Activated CD8-positive, alpha-beta memory T cell treated with anti-CD3 and anti-CD28 coated beads, Interleukin-2, amount 50 U/mL, for 24 hours (primary cell): Measurements from ENCODE around the gene CPNE7.
"Not testable (repeated sequence)": the region's sequence is repeated elsewhere in the genome, so short reads cannot be mapped to it uniquely, and the experiment has no call there.

ENCODE experiments used
- DNase-seq: peaks from one replicate; pipeline ENCODE4 v3.0.0-alpha.2; 2020; ENCODE audit errors: extremely low read depth

CPNE7 gene

GRCh38 chr16:89583197-89583894 is 7.8 kb downstream of the CPNE7 start:
- no peak for DNase-seq

- DNase-seq: no peak
Observed at GRCh38 chr16:89583895-89584644, 8.5 kb downstream of the CPNE7 start.

- no peak for DNase-seq
Observed at GRCh38 chr16:89584768-89585549, 9.4 kb downstream of the CPNE7 start.

- DNase-seq: no peak
Observed at GRCh38 chr16:89586218-89586617, 10.7 kb downstream of the CPNE7 start.

- no peak for DNase-seq
Observed at GRCh38 chr16:89586853-89587252, 11.3 kb downstream of the CPNE7 start.

- DNase-seq: not testable (repeated sequence)
Observed at GRCh38 chr16:89587676-89588075, 12.1 kb downstream of the CPNE7 start.

GRCh38 chr16:89588413-89589109 is 13.0 kb downstream of the CPNE7 start:
- DNase-seq: no peak

- no peak for DNase-seq
Observed at GRCh38 chr16:89589241-89589926, 13.8 kb downstream of the CPNE7 start.

GRCh38 chr16:89593841-89594240 is 18.3 kb downstream of the CPNE7 start:
- DNase-seq: no peak

- no peak for DNase-seq
Observed at GRCh38 chr16:89595330-89596060, 19.9 kb downstream of the CPNE7 start.

- DNase-seq: no peak
Observed at GRCh38 chr16:89596061-89596689, 20.6 kb downstream of the CPNE7 start.

- DNase-seq: no peak
Observed at GRCh38 chr16:89596957-89597649, 21.5 kb downstream of the CPNE7 start.

- no peak for DNase-seq
Observed at GRCh38 chr16:89598199-89598598, 22.6 kb downstream of the CPNE7 start.

- no peak for DNase-seq
Observed at GRCh38 chr16:89599451-89599858, 23.9 kb downstream of the CPNE7 start.

- DNase-seq: no peak
Observed at GRCh38 chr16:89599902-89600301, 24.3 kb downstream of the CPNE7 start.

GRCh38 chr16:89600427-89600826 is 24.9 kb downstream of the CPNE7 start:
- no peak for DNase-seq

GRCh38 chr16:89600956-89601355 is 25.4 kb downstream of the CPNE7 start:
- no peak for DNase-seq

- DNase-seq: no peak
Observed at GRCh38 chr16:89601906-89602272, 26.3 kb downstream of the CPNE7 start.

- peak; percentile 32 for DNase-seq
Observed at GRCh38 chr16:89602273-89602951, 26.9 kb downstream of the CPNE7 start.
